Measurements from ENCODE around the gene SVIL.
"Not testable (repeated sequence)": the region's sequence is repeated elsewhere in the genome, so short reads cannot be mapped to it uniquely, and the experiment has no call there.

Gene SVIL

GRCh38 chr10:29607576-29607975 lies 27.2 kb downstream of the SVIL start:
- no peak for DNase-seq (ENCODE audit: extremely low read depth in 1 of 2, low read depth in 1 of 2)

GRCh38 chr10:29606693-29607092 lies 28.1 kb downstream of the SVIL start:
- DNase-seq (ENCODE audit: extremely low read depth in 1 of 2, low read depth in 1 of 2), result not testable (repeated sequence)

GRCh38 chr10:29604291-29604825 lies 30.4 kb downstream of the SVIL start:
- no peak for DNase-seq (ENCODE audit: extremely low read depth in 1 of 2, low read depth in 1 of 2)

GRCh38 chr10:29603223-29603896 lies 31.4 kb downstream of the SVIL start:
- no peak for DNase-seq (ENCODE audit: extremely low read depth in 1 of 2, low read depth in 1 of 2)

- no peak for DNase-seq (ENCODE audit: extremely low read depth in 1 of 2, low read depth in 1 of 2)
Observed at GRCh38 chr10:29600821-29601220, 34.0 kb downstream of the SVIL start.

- no peak for DNase-seq (ENCODE audit: extremely low read depth in 1 of 2, low read depth in 1 of 2)
Observed at GRCh38 chr10:29600067-29600466, 34.7 kb downstream of the SVIL start.

- no peak for DNase-seq (ENCODE audit: extremely low read depth in 1 of 2, low read depth in 1 of 2)
Observed at GRCh38 chr10:29598851-29599311, 35.9 kb downstream of the SVIL start.

- DNase-seq (ENCODE audit: extremely low read depth in 1 of 2, low read depth in 1 of 2), result no peak
Observed at GRCh38 chr10:29596826-29597225, 37.9 kb downstream of the SVIL start.

- DNase-seq (ENCODE audit: extremely low read depth in 1 of 2, low read depth in 1 of 2), result no peak
Observed at GRCh38 chr10:29596356-29596755, 38.4 kb downstream of the SVIL start.

- no peak for DNase-seq (ENCODE audit: extremely low read depth in 1 of 2, low read depth in 1 of 2)
Observed at GRCh38 chr10:29595636-29596225, 39.0 kb downstream of the SVIL start.

- DNase-seq (ENCODE audit: extremely low read depth in 1 of 2, low read depth in 1 of 2), result no peak
Observed at GRCh38 chr10:29595146-29595545, 39.6 kb downstream of the SVIL start.

GRCh38 chr10:29591651-29591968 lies 43.2 kb downstream of the SVIL start:
- no peak for DNase-seq (ENCODE audit: extremely low read depth in 1 of 2, low read depth in 1 of 2)

GRCh38 chr10:29590915-29591650 lies 43.7 kb downstream of the SVIL start:
- no peak for DNase-seq (ENCODE audit: extremely low read depth in 1 of 2, low read depth in 1 of 2)

- no peak for DNase-seq (ENCODE audit: extremely low read depth in 1 of 2, low read depth in 1 of 2)
Observed at GRCh38 chr10:29588629-29589421, 45.9 kb downstream of the SVIL start.

- DNase-seq (ENCODE audit: extremely low read depth in 1 of 2, low read depth in 1 of 2), result not testable (repeated sequence)
Observed at GRCh38 chr10:29587750-29588628, 46.8 kb downstream of the SVIL start.

GRCh38 chr10:29587102-29587749 lies 47.5 kb downstream of the SVIL start:
- not testable (repeated sequence) for DNase-seq (ENCODE audit: extremely low read depth in 1 of 2, low read depth in 1 of 2)

- DNase-seq (ENCODE audit: extremely low read depth in 1 of 2, low read depth in 1 of 2), result no peak
Observed at GRCh38 chr10:29586509-29586908, 48.3 kb downstream of the SVIL start.

- DNase-seq (ENCODE audit: extremely low read depth in 1 of 2, low read depth in 1 of 2), result no peak
Observed at GRCh38 chr10:29585488-29585976, 49.2 kb downstream of the SVIL start.

GRCh38 chr10:29584436-29584835 lies 50.3 kb downstream of the SVIL start:
- DNase-seq (ENCODE audit: extremely low read depth in 1 of 2, low read depth in 1 of 2), result no peak

Measured in activated CD8-positive, alpha-beta memory T cell treated with anti-CD3 and anti-CD28 coated beads for 1 hour (primary cell).